ENCODE measurements around the gene KCND2.

The KCND2 gene

DNA sequence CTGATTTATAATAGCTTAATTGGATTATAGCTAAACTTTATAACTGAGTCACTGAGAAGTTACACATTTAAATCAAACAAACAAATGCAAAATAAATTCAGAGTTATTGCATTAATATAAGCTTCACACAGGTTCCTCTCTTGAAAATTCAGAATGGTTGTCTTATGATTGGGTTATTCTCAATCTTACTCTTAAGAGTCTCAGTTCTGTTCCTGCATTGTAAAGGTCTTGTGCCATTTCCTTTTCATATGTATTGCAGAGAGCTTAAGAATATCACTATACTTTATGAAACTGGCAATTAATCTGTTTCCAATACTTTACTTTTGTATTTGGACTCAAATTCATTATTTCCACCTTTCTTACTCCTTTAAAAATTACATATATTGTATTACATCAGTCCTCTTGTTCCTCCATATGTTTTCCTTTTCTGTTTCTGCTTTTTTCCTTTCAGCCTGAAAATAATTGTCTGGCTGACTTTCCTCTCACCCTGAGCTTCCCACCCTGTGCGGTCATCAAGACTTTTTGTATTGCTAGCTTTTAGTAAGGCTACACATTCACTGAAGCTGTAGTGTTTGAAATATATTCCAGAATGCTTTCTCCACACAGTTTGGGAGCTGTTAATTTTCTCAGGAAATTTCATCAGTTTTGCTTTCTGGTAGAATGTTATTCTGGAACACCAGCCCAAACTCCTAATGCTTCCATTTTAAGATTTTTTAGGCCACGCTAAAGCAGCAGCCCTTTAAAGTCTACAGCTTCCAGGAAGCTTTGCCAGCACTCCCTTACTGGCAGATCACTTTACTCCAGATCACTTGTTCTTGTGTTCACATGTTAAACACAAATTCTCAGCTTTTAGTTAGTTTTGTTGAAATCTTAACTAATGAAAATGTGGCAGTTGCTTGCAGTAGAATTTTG, 139.4 kb downstream of the KCND2 start:
- DNase-seq: no peak

- no peak for DNase-seq
Measured at GRCh38 chr7:120413164-120413563, 140.2 kb downstream of the KCND2 start.

GRCh38 chr7:120417244-120417979, 144.4 kb downstream of the KCND2 start:
- DNase-seq: no peak

- DNase-seq: no peak
Measured at GRCh38 chr7:120421151-120421651, 148.2 kb downstream of the KCND2 start.

GRCh38 chr7:120431016-120431415, 158.0 kb downstream of the KCND2 start:
- DNase-seq: no peak

GRCh38 chr7:120436487-120437060, 163.6 kb downstream of the KCND2 start:
- DNase-seq: peak; percentile 20

DNA sequence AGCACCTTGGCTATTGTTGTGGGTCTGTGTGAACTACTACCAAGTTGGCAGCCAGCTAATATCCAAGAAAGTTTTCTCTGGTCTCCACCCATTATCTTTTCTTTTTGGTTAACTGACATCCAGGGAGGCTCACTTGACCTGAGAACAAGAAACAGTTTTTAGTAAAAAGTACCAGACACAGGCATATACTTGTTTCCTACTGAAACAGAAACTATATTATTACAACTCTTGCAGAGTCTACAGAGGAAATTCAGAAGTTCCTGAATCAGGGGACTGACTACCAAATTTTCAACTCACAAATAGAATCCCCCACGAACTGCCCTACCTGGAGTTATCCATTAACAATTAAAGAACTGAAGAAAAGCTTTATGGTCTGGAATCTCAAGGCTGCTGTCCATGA, 168.9 kb downstream of the KCND2 start:
- DNase-seq: no peak

DNA sequence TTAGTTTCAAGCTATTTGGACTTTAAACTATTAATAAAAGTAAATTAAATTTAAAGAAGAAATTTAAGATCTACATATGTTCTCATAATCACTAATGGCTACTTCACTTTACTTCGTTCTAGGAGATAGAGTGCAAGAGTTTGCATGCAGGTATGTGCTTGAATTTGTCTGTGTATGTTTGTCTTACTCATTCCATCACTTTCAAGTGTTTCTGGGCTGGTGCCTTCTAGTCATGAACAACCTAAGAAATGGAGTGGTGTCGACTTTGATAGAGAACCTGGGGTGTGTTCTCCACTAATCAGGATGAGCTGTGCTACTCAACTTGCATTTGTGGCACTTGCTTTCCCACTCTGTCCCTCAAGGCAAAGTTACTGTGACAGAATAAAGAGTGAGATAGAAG, 169.9 kb downstream of the KCND2 start:
- DNase-seq: no peak

DNA sequence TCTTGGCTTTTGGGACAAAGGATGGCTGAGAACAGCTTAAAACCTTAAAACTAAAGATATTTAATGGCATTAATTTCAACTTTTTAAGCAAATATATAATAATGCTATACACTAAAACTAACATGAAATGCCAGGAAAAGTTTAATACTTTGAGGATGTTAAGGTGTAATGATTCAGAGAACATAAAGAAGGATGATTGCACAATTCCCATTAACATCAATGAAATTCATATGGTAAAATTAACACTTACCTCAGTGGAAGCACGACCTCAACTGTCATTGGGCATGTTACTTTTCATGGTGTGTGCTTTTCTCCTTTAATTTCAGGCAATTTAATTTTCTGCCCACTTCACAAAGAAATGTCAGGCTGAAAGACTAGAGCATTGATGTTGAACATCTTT, 171.7 kb downstream of the KCND2 start:
- no peak for DNase-seq

- no peak for DNase-seq
Measured at GRCh38 chr7:120445276-120445675, 172.3 kb downstream of the KCND2 start.

DNA sequence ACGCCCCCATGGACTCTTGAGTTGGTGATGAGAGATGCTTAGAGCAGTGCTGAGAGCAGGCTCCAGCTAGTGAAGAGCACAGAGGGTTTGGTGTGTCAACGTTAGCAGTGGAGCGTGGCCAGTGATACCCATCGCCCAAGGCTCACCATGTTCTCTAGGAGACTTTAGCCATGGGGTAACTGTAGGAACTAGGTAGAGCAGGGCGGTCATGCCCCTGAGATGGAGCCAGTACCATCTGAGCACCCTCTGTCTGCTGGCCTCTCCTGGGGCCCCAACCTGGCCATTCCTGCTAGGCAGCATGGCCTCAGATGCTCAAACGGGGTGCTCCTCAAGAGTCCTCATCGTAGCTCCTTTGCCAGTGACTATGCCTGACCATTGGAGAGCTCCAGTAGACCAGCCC, 179.7 kb downstream of the KCND2 start:
- no peak for DNase-seq

DNA sequence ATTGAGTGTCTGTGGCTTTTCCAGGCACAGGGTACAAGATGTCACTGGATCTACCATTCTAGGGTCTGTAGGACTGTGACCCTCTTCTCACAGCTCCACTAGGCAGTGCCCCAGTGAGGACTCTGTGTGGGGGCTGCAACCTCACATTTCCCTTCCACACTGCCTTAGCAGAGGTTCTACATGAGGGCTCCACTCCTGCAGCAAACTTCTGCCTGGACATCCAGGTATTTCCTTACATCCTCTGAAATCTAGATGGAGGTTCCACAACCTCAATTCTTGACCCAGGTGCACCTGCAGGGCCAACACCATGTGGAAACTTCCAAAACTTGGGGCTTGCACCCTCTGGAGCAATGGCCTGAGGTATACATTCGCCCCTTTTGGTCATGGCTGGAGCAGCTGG, 183.7 kb downstream of the KCND2 start:
- DNase-seq: no peak

- peak; percentile 48 for DNase-seq
Measured at GRCh38 chr7:120460949-120461348, 188.0 kb downstream of the KCND2 start.

DNA sequence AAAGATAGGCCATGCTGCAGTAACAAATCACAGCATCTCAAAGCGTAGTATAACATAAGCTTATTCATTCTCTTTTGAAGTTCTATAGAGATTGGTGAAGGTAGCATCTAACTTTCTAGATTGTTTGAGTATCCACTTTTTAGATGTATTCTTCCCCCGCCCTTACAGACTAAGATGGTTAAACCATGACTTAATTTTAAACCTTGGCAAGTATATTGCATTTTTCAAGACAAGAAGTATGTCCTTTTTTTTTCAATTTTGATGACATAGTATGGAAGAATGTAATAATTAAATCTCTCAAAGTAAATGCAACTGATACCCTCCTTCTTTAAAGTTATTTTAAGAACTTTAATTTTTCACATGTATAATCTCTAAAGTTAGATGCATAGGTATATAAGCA, 190.0 kb downstream of the KCND2 start:
- no peak for DNase-seq

- no peak for DNase-seq
Measured at GRCh38 chr7:120464104-120464503, 191.1 kb downstream of the KCND2 start.

- peak; percentile 42 for DNase-seq
Measured at GRCh38 chr7:120467676-120468075, 194.7 kb downstream of the KCND2 start.

GRCh38 chr7:120468611-120469010, 195.6 kb downstream of the KCND2 start:
- no peak for DNase-seq

DNA sequence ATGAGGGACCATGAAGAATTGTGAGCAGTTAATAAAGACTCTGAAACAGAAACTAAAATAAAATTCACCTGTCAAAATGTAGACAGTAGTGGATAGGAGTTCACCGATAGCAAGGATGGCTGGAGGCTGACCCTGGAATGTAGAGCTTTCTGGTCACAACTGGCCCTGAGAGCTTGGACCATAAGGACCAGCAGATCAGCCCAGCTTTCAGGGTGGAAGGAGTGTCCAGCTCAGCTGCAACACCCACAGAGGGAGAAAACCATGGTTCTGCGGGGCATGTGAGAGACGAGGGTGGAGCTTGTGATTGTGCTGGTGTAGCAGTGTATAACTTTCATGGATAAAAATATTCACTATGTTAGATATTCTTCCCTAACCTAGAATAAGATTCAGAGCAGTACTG, 199.9 kb downstream of the KCND2 start:
- DNase-seq: no peak

DNA sequence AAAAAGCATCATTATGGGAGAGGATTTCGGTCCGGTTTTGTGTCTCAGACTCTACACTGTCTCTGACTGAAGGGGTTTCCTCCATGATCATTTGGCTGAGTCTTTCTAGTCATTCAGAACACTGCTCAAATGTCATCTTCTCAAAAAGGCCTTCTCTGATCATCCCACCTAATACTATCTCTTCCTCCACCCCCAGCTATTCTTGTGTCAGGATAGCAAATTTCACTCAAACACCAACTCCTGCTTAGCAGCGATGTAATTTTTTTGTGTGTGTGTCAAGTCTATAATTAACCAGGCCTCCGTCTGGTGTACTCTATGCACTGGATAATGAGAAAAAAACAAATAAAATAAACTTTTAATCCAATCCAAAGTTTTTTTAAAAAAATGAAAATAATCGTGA, 200.4 kb downstream of the KCND2 start:
- no peak for DNase-seq

GRCh38 chr7:120475994-120476393, 203.0 kb downstream of the KCND2 start:
- no peak for DNase-seq

DNA sequence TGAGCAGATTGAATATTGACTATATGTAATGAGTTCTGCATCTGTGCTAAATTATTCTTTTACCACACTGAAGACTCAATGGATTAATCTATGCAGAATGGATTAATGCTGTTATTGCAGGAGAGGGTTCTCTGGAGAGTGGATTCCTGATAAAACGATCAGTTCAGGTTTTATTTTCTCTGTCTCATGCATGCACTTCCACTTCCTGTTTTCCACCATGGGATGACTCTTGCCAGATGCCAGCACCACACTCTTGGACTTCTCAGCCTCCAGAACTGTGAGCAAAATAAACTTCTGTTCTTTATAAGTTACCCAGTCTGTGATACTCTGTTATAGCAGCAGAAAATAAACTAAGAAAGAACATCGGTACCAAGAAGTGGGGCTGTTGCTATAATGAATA, 207.5 kb downstream of the KCND2 start:
- no peak for DNase-seq

- DNase-seq: no peak
Measured at GRCh38 chr7:120480930-120481329, 208.0 kb downstream of the KCND2 start.

- no peak for DNase-seq
Measured at GRCh38 chr7:120486164-120486563, 213.2 kb downstream of the KCND2 start.

GRCh38 chr7:120502132-120502531, 229.2 kb downstream of the KCND2 start:
- peak; percentile 33 for DNase-seq

All from NCI-H69 (cell line).